NCI-H187 (cell line): ENCODE measurements around the gene TOMM40.
"Not testable (repeated sequence)": the region's sequence is repeated elsewhere in the genome, so short reads cannot be mapped to it uniquely, and the experiment has no call there.

Source experiments
- DNase-seq, 2 experiments: peaks; one replicate each; lab custom pipeline; 2025; lab: John Stamatoyannopoulos, UW

Gene TOMM40

GRCh38 chr19:44871809-44872208 lies 19.2 kb upstream of the TOMM40 start:
- no peak for DNase-seq

- DNase-seq = no peak
Observed at GRCh38 chr19:44872661-44873060, 18.4 kb upstream of the TOMM40 start.

GRCh38 chr19:44874317-44874716 lies 16.7 kb upstream of the TOMM40 start:
- no peak for DNase-seq

GRCh38 chr19:44875666-44876451 lies 15.2 kb upstream of the TOMM40 start:
- no peak for DNase-seq

GRCh38 chr19:44876930-44877535 lies 14.0 kb upstream of the TOMM40 start:
- DNase-seq = no peak

- DNase-seq = no peak
Observed at GRCh38 chr19:44878120-44878865, 12.8 kb upstream of the TOMM40 start.

GRCh38 chr19:44879309-44880065 lies 11.6 kb upstream of the TOMM40 start:
- DNase-seq = no peak

GRCh38 chr19:44882063-44882462 lies 9.0 kb upstream of the TOMM40 start:
- no peak for DNase-seq

GRCh38 chr19:44882619-44883397 lies 8.2 kb upstream of the TOMM40 start:
- DNase-seq = not testable (repeated sequence)

GRCh38 chr19:44883922-44884321 lies 7.1 kb upstream of the TOMM40 start:
- no peak for DNase-seq

GRCh38 chr19:44884566-44884965 lies 6.5 kb upstream of the TOMM40 start:
- DNase-seq = no peak

- no peak for DNase-seq
Observed at GRCh38 chr19:44886141-44886540, 4.9 kb upstream of the TOMM40 start.

- no peak for DNase-seq
Observed at GRCh38 chr19:44887648-44888047, 3.4 kb upstream of the TOMM40 start.

GRCh38 chr19:44888335-44888734 lies 2.7 kb upstream of the TOMM40 start:
- DNase-seq = not testable (repeated sequence)

GRCh38 chr19:44889830-44890365 lies 1.2 kb upstream of the TOMM40 start:
- no peak for DNase-seq

- DNase-seq = peak; percentile 99 to 100
Observed at GRCh38 chr19:44890366-44891015, 563 bp upstream of the TOMM40 start.

- no peak for DNase-seq
Observed at GRCh38 chr19:44892932-44893331, 1.9 kb downstream of the TOMM40 start.

GRCh38 chr19:44893332-44894051 lies 2.4 kb downstream of the TOMM40 start:
- no peak for DNase-seq

- DNase-seq = no peak
Observed at GRCh38 chr19:44894052-44894400, 3.0 kb downstream of the TOMM40 start.

- DNase-seq = no peak
Observed at GRCh38 chr19:44894946-44895345, 3.9 kb downstream of the TOMM40 start.
